Measurements from ENCODE around the gene CYP26B1.

Gene CYP26B1

DNA sequence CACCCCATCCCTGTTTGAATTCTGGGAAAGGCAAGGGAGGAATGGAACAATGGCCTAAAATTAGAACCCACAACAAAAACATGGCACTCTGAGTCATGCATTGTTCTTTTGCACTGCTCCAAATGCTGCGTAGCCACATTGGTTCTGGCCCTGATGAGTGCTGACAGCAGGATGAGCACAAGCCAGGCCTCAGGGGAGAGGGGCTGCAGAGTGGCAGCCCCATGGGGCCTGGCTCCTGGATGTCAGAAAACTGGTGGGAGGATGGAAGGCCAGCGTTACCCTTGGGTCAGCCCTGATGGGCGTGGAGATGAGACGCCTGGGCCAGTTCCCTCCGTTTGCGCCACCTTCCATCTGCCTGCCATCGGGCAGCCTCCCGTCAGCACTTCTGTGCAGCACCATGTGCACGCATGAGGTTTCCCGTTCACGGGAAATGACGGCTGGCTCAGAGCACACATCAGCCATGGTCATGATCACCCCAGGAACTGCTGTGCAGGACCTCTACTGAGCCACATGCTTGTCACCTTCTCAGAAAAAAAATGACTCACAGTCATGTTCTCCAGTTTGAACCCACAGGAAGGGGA lies 65.6 kb downstream of the CYP26B1 start:
- CTCF ChIA-PET, result no interaction called here
- POLR2A ChIA-PET, result no interaction called here
- 96% methylated on average over 12 of the region's 12 CpGs for WGBS (ENCODE audit: insufficient coverage)
- Histone ChIP-seq H3K27ac (ENCODE audit: insufficient read depth in 1 of 2, low read depth in 1 of 2, low read length in 2 of 2, poor library complexity in 1 of 2, severe bottlenecking in 2 of 2) (no peak overlapping the region), H3K36me3 (ENCODE audit: control insufficient read depth in 4 of 4, insufficient read depth in 4 of 4, low read length in 3 of 4) (no peaks in the 10 kb centered on the region), H3K4me1 (ENCODE audit: control extremely low read depth in 1 of 4, control insufficient read depth in 4 of 4, insufficient read depth in 4 of 4, low read length in 3 of 4) (no peaks in the 10 kb centered on the region), H3K27me3 (replicated peaks in 2 of 5; ENCODE audit: control insufficient read depth in 4 of 5, insufficient read depth in 5 of 5, low read length in 4 of 5) (no peaks in the 10 kb centered on the region), H3K9me3 (ENCODE audit: control extremely low read depth in 1 of 5, control insufficient read depth in 4 of 5, insufficient read depth in 2 of 5, low read depth in 1 of 5, low read length in 4 of 5) (no peaks in the 10 kb centered on the region), H3K4me3 (ENCODE audit: control insufficient read depth in 1 of 7, extremely low read depth in 1 of 7, insufficient read depth in 4 of 7, low read depth in 2 of 7, low read length in 6 of 7) (no peak overlapping the region)
- DNase-seq, result no peak

- POLR2A ChIA-PET, result no interaction called here
- Histone ChIP-seq H3K27me3 (replicated peaks in 2 of 5; ENCODE audit: control insufficient read depth in 4 of 5, insufficient read depth in 5 of 5, low read length in 4 of 5) (no peaks in the 10 kb centered on the region), H3K36me3 (ENCODE audit: control insufficient read depth in 4 of 4, insufficient read depth in 4 of 4, low read length in 3 of 4) (no peaks in the 10 kb centered on the region), H3K4me3 (ENCODE audit: control insufficient read depth in 1 of 7, extremely low read depth in 1 of 7, insufficient read depth in 4 of 7, low read depth in 2 of 7, low read length in 6 of 7) (no peak overlapping the region), H3K27ac (ENCODE audit: insufficient read depth in 1 of 2, low read depth in 1 of 2, low read length in 2 of 2, poor library complexity in 1 of 2, severe bottlenecking in 2 of 2) (no peak overlapping the region), H3K4me1 (ENCODE audit: control extremely low read depth in 1 of 4, control insufficient read depth in 4 of 4, insufficient read depth in 4 of 4, low read length in 3 of 4) (no peaks in the 10 kb centered on the region), H3K9me3 (ENCODE audit: control extremely low read depth in 1 of 5, control insufficient read depth in 4 of 5, insufficient read depth in 2 of 5, low read depth in 1 of 5, low read length in 4 of 5) (no peaks in the 10 kb centered on the region)
- DNase-seq, result no peak
- CTCF ChIA-PET, result no interaction called here
- WGBS (ENCODE audit: insufficient coverage), result 98% methylated on average over 7 of the region's 8 CpGs
These were observed 66.2 kb downstream of the CYP26B1 start for GRCh38 chr2:72081451-72081850.

DNA sequence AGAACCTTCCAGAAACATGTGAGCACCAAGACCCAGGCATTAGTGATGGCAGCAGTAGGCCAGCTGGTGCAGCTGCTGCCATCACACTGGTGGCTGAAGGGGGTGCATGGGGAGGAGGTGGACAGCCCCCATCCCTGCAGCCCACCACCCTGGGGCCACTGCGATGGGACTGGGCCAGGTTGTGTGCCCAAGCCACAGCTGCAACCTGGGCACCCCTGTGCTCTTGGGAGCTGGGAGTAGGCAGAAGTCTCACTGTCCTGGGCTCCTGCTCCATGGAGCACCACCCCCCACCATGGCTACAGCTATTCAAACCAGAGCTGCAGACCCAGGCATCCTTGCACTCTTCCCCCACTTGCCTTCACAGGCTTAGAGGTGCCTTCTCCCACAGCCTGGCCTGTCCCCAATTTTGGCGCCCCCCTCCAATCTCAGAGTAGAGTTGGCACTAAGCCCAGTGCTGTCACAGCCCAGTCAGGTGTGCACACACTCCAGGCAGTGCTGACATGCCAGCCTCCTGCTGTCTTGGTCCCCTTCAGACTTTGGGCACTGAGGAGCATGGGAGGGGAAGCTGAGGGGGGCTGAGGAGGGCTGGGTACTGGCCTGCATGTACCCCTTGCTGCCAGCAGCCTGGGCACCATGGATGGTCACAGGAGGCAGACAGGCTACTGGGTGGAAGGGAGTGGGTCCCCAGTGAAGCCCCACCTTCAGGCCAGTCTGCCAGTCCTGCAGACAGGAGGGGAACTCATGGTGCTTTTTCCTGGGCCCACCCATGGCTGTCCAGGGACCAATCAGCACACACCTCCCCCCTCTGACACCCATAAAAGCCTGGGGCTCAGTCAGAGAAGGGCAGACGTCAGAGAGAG lies 67.1 kb downstream of the CYP26B1 start:
- Histone ChIP-seq H3K9me3 (ENCODE audit: control extremely low read depth in 1 of 5, control insufficient read depth in 4 of 5, insufficient read depth in 2 of 5, low read depth in 1 of 5, low read length in 4 of 5) (peaks cover 0 to 3% (median 0%) of the 10 kb centered on the region in 5 experiments), H3K27me3 (replicated peaks in 2 of 5; ENCODE audit: control insufficient read depth in 4 of 5, insufficient read depth in 5 of 5, low read length in 4 of 5) (no peaks in the 10 kb centered on the region), H3K4me3 (ENCODE audit: control insufficient read depth in 1 of 7, extremely low read depth in 1 of 7, insufficient read depth in 4 of 7, low read depth in 2 of 7, low read length in 6 of 7) (no peak overlapping the region), H3K27ac (ENCODE audit: insufficient read depth in 1 of 2, low read depth in 1 of 2, low read length in 2 of 2, poor library complexity in 1 of 2, severe bottlenecking in 2 of 2) (no peak overlapping the region), H3K4me1 (ENCODE audit: control extremely low read depth in 1 of 4, control insufficient read depth in 4 of 4, insufficient read depth in 4 of 4, low read length in 3 of 4) (no peaks in the 10 kb centered on the region), H3K36me3 (ENCODE audit: control insufficient read depth in 4 of 4, insufficient read depth in 4 of 4, low read length in 3 of 4) (no peaks in the 10 kb centered on the region)
- POLR2A ChIA-PET, result no interaction called here
- CTCF ChIA-PET, result interaction anchor here (1.0 kb wide), 1 partner anchor 15 kb away, joined by 3 read pairs; no protein-coding TSS in a partner anchor
- DNase-seq, result no peak
- WGBS (ENCODE audit: insufficient coverage), result 92% methylated on average over 2 of the region's 3 CpGs

Data from common myeloid progenitor, CD34-positive (primary cell).